Caco-2 (cell line): ENCODE results near the gene DSEL. TPM values are rescaled to one million over a fixed set of nuclear protein-coding genes. Genes with fewer than 3 reads are reported as not detected.

Experiments
- BruUV-seq: library from RNA; stranded (reverse); fragments of 400-500 nt; replicated peaks from 2 replicates; lab custom pipeline; 2021; lab: Mats Ljungman, UMichigan
- CTCF ChIA-PET: fragments of 300-600 bp; sonication (Branson Sonifier 250); formaldehyde crosslinking; loops from one replicate; lab custom pipeline; 2022; ENCODE audit warnings: antibody characterized with exemption; lab: Charles Lee
- POLR2A ChIA-PET: fragments of 300-600 bp; sonication (Branson Sonifier 250); formaldehyde crosslinking; loops from one replicate; lab custom pipeline; 2022; ENCODE audit warnings: antibody characterized with exemption; lab: Charles Lee
- DNase-seq, 2 experiments: peaks; one replicate each; pipeline versions ENCODE4 v3.0.0 to v3.0.0-alpha.2; 2020 to 2022
- H3K27me3 ChIP-seq: replicated peaks from 2 replicates; pipeline ENCODE4 v1.6.0; 2011; ENCODE audit warnings: low read length; ENCODE audit not compliant: control insufficient read depth, insufficient read depth
- H3K36me3 ChIP-seq: 2 replicates; pipeline ENCODE4 v1.5.1; 2011; ENCODE audit warnings: low read length; ENCODE audit not compliant: control insufficient read depth, insufficient read depth
- H3K4me1 ChIP-seq: fragments of 250-450 bp; sonication (Bioruptor Pico); 2 replicates; pipeline ENCODE4 v1.5.1; 2020; ENCODE audit warnings: mild to moderate bottlenecking
- H3K4me3 ChIP-seq: 2 replicates; pipeline ENCODE4 v1.5.1; 2011; ENCODE audit warnings: low read depth, mild to moderate bottlenecking, control low read depth, low read length
- H3K9me3 ChIP-seq: fragments of 250-450 bp; sonication (Bioruptor Pico); 2 replicates; pipeline ENCODE4 v1.5.1; 2020; ENCODE audit warnings: mild to moderate bottlenecking, moderate library complexity
- H3K27ac Mint-ChIP-seq: one replicate; pipeline ENCODE4 v1.8.0; 2022; ENCODE audit warnings: mixed read lengths; ENCODE audit not compliant: unreplicated experiment
- H3K27me3 Mint-ChIP-seq: one replicate; pipeline ENCODE4 v1.8.0; 2022; ENCODE audit warnings: mixed read lengths; ENCODE audit not compliant: insufficient read depth, unreplicated experiment
- H3K36me3 Mint-ChIP-seq: one replicate; pipeline ENCODE4 v1.8.0; 2022; ENCODE audit warnings: mild to moderate bottlenecking, mixed read lengths; ENCODE audit not compliant: insufficient read depth, unreplicated experiment
- H3K4me1 Mint-ChIP-seq: one replicate; pipeline ENCODE4 v1.8.0; 2022; ENCODE audit warnings: low read depth, mixed read lengths; ENCODE audit not compliant: unreplicated experiment
- H3K4me3 Mint-ChIP-seq: one replicate; pipeline ENCODE4 v1.8.0; 2022; ENCODE audit warnings: mild to moderate bottlenecking, moderate library complexity, mixed read lengths; ENCODE audit not compliant: unreplicated experiment
- H3K9me3 Mint-ChIP-seq: one replicate; pipeline ENCODE4 v1.8.0; 2022; ENCODE audit warnings: mixed read lengths; ENCODE audit not compliant: unreplicated experiment
- intact Hi-C: fragments of 100-400 bp; cut with micrococcal nuclease; formaldehyde crosslinking; loops from one replicate; pipeline ENCODE4 v1.10.0; 2022; ENCODE audit not compliant: unreplicated experiment
- total RNA-seq: library from RNA; stranded (reverse); gene quantifications from 2 replicates; pipeline ENCODE4 v1.2.3, GENCODE V29; 2022
- TF ChIP-seq, protein P1 (sequence below), 2 experiments: fragments of 200-600 bp in 1 of 2; IDR thresholded peaks; 1 replicate in 1 of 2; 2 replicates in 1 of 2; pipeline versions ENCODE4 v1.5.1 to v1.8.0; 2011 to 2022; ENCODE audit warnings: antibody characterized with exemption in 1 of 2, control low read depth in 1 of 2, inconsistent platforms in 1 of 2, low read depth in 1 of 2, low read length in 1 of 2, mild to moderate bottlenecking in 1 of 2, moderate library complexity in 1 of 2; ENCODE audit not compliant: insufficient read depth in 1 of 2, severe bottlenecking in 1 of 2, unreplicated experiment in 1 of 2

Gene DSEL
- total RNA-seq, 1 experiment from 2014 or later = 0.18 TPM

DNA sequence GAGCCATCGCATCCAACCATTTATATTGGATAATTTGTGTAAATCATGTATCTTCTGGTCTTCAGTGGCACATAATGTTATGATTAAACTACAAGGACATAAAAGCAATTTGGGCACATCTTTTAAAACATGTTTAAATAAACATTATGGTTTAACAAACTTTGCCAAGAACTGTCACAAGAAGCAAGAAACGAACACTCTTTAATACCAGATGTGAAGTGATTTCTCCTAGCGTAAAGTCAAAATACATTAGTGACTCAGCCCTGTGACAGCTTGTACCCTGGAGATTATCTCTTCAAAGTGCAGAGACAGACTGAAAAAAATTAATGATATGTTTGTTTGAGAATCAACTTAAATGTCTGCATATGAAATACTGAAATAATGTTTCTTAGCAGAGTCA lies 39.9 kb downstream of the DSEL start:
- POLR2A ChIA-PET = no interaction called here
- H3K4me1 Mint-ChIP-seq = no peaks in the 10 kb centered on the region
- no peaks in the 10 kb centered on the region for H3K36me3 Mint-ChIP-seq
- no peak overlapping the region for H3K4me3 Mint-ChIP-seq
- no peaks in the 10 kb centered on the region for H3K9me3 Mint-ChIP-seq
- H3K4me1 ChIP-seq = no peaks in the 10 kb centered on the region
- no peak for DNase-seq
- no peaks in the 10 kb centered on the region for H3K27me3 ChIP-seq
- TF ChIP-seq, protein P1, sequence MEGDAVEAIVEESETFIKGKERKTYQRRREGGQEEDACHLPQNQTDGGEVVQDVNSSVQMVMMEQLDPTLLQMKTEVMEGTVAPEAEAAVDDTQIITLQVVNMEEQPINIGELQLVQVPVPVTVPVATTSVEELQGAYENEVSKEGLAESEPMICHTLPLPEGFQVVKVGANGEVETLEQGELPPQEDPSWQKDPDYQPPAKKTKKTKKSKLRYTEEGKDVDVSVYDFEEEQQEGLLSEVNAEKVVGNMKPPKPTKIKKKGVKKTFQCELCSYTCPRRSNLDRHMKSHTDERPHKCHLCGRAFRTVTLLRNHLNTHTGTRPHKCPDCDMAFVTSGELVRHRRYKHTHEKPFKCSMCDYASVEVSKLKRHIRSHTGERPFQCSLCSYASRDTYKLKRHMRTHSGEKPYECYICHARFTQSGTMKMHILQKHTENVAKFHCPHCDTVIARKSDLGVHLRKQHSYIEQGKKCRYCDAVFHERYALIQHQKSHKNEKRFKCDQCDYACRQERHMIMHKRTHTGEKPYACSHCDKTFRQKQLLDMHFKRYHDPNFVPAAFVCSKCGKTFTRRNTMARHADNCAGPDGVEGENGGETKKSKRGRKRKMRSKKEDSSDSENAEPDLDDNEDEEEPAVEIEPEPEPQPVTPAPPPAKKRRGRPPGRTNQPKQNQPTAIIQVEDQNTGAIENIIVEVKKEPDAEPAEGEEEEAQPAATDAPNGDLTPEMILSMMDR (IDR thresholded peaks at IDR 0.05; ENCODE audit: insufficient read depth in 1 of 2, low read depth in 1 of 2, low read length in 1 of 2, severe bottlenecking in 1 of 2, unreplicated experiment in 1 of 2) = no peak
- CTCF ChIA-PET = no interaction called here
- no TSS peak for BruUV-seq
- intact Hi-C loops = no loop called here
- no peaks in the 10 kb centered on the region for H3K9me3 ChIP-seq
- H3K4me3 ChIP-seq = no peak overlapping the region
- no peaks in the 10 kb centered on the region for H3K36me3 ChIP-seq
- no peaks in the 10 kb centered on the region for H3K27me3 Mint-ChIP-seq
- H3K27ac Mint-ChIP-seq = no peak overlapping the region

GRCh38 chr18:67475673-67476072 lies 40.8 kb downstream of the DSEL start:
- no peaks in the 10 kb centered on the region for H3K9me3 Mint-ChIP-seq
- Histone ChIP-seq H3K4me3 (no peak overlapping the region), H3K9me3 (no peaks in the 10 kb centered on the region), H3K36me3 (no peaks in the 10 kb centered on the region), H3K4me1 (no peaks in the 10 kb centered on the region), H3K27me3 (no peaks in the 10 kb centered on the region)
- ChIA-PET CTCF (no interaction called here), POLR2A (no interaction called here)
- no peak for DNase-seq
- H3K27ac Mint-ChIP-seq = no peak overlapping the region
- no TSS peak for BruUV-seq
- H3K36me3 Mint-ChIP-seq = no peaks in the 10 kb centered on the region
- no peaks in the 10 kb centered on the region for H3K4me1 Mint-ChIP-seq
- intact Hi-C loops = no loop called here
- no peaks in the 10 kb centered on the region for H3K27me3 Mint-ChIP-seq
- TF ChIP-seq, protein P1 (IDR thresholded peaks at IDR 0.05; ENCODE audit: insufficient read depth in 1 of 2, low read depth in 1 of 2, low read length in 1 of 2, severe bottlenecking in 1 of 2, unreplicated experiment in 1 of 2) = no peak
- no peak overlapping the region for H3K4me3 Mint-ChIP-seq

GRCh38 chr18:67468038-67468437 lies 48.5 kb downstream of the DSEL start:
- H3K27me3 ChIP-seq = no peaks in the 10 kb centered on the region
- no peaks in the 10 kb centered on the region for H3K4me1 Mint-ChIP-seq

More at GRCh38 chr18:67468038-67468437, 48.5 kb downstream of the DSEL start:
- DNase-seq = no peak
- no peaks in the 10 kb centered on the region for H3K27me3 Mint-ChIP-seq
- TF ChIP-seq, protein P1 (IDR thresholded peaks at IDR 0.05; ENCODE audit: insufficient read depth in 1 of 2, low read depth in 1 of 2, low read length in 1 of 2, severe bottlenecking in 1 of 2, unreplicated experiment in 1 of 2) = no peak
- H3K9me3 Mint-ChIP-seq = no peaks in the 10 kb centered on the region
- no peaks in the 10 kb centered on the region for H3K4me1 ChIP-seq
- no peaks in the 10 kb centered on the region for H3K36me3 Mint-ChIP-seq
- intact Hi-C loops = no loop called here
- H3K9me3 ChIP-seq = no peaks in the 10 kb centered on the region
- no peaks in the 10 kb centered on the region for H3K36me3 ChIP-seq
- H3K4me3 Mint-ChIP-seq = no peak overlapping the region
- no peak overlapping the region for H3K27ac Mint-ChIP-seq
- ChIA-PET CTCF (no interaction called here), POLR2A (no interaction called here)
- BruUV-seq = no TSS peak
- H3K4me3 ChIP-seq = no peak overlapping the region
